GM19240 (cell line): Measurements from ENCODE around the gene SPATA31C1.
"Not testable (repeated sequence)": the region's sequence is repeated elsewhere in the genome, so short reads cannot be mapped to it uniquely, and the experiment has no call there.

Experiments
- DNase-seq: peaks from one replicate; pipeline ENCODE4 v3.0.0; 2011; ENCODE audit warnings: low spot score; ENCODE audit not compliant: insufficient read length

Gene SPATA31C1

DNA sequence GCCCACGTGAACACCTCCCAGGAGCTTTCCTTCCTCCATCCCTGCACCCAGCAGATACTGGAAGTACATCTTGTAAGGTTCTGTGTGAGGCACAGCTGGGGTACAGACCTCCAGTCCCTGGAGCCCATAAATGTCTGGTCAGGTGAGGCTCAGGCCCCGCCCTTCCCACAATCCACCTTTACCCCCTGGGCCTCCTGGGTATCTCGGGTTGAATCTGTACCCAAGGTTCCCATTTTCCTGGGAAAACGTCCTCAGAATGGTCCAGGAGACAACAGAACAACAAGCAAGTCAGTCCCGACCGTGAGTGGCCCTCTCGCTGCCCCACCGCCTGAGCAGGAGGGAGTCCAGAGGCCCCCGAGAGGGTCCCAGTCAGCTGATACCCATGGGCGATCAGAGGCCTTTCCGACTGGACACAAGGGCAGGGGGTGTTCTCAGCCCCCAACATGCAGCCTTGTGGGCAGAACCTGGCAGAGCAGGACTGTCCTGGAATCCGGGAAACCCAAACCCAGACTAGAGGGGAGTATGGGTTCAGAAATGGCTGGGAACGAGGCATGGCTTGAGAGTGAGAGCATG is 30.7 kb upstream of the SPATA31C1 start:
- DNase-seq, result no peak

DNA sequence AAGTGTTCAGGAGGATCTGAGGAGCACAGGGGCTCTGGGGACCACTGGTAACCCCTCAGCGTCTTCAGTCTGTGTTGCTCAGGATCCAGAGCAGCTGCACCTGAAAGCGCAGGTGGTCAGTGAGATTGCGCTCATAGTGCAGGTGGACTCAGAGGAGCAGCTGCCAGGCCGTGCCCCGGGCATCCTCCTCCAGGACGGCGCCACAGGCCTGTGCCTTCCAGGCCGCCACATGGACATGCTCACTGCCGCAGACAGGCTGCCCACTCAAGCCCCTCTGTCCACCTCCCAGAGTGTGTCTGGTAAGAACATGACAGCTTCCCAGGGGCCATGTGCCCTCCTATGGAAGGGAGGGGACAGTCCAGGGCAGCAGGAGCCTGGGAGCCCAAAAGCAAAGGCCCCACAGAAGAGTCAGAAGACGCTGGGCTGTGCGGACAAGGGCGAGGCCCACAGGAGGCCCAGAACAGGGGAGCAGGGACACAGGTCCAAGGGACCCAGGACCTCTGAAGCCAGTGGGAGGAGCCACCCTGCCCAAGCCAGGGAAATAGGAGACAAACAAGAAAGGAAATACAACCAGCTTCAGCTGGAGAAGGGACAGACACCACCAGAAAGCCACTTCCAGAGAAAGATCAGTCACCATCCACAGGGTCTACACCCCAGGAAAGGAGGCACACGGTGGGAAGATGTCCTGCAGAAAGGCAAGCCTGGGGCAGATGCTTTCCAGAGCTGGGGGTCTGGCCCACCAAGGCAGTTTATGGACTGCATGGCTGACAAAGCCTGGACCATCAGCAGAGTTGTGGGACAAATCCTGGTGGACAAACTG is 29.9 kb upstream of the SPATA31C1 start:
- no peak for DNase-seq

DNA sequence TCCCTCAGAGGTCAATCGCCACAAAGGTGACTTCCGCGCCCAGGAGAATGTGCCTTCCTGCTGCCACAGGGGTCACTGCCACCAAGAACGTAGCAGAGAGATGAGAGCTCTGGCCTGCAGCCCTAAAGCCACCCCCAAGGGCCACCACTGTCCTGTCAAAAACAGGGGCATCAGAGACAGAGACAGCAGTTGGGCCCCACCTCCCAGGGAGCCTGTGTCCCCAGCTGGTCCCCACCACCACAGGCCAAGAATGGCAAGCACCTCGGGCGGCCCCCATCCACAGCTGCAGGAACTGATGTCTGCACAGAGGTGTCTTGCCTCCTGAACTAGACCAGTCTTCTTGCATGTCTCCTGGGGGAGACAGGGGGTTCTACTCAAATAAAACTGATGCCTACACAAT is 29.3 kb upstream of the SPATA31C1 start:
- no peak for DNase-seq

DNA sequence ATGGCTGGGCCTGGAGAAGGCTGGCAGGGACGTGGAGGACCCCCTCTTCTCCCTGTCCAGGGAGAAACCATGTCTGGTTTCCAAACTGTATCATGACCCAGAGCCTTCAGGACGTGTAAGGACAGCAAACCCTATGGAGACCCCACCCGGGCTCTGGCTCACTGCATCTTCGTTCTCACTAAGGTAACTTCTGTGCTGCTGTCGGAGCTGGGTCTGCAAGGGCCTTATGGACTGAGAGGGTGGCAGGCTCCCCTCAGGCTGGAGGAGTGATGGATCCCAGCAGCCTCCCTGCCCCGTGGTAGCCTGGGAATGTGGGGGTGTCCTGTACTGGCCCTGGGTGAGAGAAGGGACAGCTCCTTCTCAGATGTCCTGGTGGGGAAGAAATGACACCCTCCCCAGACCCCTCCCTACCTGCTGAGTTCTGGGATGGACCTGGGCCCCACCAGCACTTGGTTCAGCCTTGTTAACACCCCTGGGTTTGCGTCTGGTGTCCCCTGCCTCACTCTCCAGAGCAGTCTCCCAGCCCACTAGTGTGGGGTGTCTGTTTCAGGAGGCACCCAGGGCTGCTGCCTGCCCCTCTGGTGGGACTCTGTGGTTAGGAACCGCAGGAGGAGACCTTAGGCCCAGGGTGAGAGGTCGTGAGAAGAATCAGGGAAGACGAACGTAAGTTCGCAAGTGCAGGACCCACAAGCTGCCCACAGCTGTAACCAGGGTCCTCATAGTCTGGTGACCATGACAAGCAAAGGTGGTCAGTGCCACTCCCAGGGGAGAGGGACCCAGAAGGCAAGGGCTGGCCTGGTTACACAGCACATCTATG is 28.5 kb upstream of the SPATA31C1 start:
- no peak for DNase-seq

DNA sequence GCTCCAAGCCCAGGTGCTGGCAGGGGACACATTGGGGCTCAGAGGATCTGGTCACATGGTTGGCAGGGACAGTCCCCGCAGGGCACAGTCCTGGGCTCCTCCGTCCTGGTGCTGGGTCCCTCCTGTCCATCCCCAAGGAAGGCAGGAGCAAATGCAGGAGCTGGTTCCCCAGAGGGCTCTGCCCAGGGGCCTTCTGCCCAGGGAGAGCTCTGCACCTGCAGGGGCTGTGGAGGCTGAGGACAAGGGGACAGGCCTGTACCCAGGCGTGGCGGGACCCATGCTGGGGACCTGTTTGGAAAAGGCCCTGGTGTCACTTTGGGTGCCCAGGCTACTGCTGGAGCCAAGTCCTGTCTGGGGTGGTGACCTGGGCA is 27.9 kb upstream of the SPATA31C1 start:
- DNase-seq, result no peak

DNA sequence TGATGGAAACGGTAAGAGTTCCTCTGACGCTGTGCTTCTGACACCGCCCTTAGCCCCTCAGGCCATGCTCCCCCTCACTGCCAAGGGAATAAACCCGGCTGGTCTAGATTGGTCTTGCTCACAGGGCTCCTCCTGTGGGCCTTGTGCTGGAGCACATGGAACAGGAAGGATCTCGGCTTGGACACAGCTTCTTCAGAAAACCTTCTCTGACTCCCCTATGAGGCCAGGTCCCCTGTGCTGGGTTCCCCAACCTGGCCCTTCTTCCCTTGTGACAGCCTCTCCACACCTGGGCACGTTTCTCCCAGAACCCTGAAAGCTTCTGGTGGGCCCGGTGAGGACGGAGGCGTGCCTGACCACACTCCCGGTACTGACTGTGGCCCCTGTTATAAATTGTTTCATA is 26.9 kb upstream of the SPATA31C1 start:
- no peak for DNase-seq

DNA sequence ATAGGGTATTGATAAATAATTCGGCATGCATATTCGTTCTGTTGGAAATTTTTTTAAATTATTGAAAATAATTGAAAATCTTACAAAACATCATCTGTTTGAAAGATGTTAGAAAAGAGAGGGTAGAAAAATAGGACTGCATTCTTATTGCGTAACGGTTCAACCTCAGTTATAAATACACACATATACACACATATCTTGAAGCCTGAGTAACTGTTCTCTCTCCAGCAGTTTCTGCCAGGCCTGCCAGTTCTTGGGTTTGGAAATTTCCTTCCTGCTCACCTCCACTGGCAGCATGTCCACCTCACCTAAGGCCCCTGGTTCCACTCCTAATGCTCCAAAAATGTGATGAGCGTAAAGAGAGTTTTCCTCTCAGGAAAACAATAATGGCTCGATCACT is 26.0 kb upstream of the SPATA31C1 start:
- DNase-seq, result no peak

DNA sequence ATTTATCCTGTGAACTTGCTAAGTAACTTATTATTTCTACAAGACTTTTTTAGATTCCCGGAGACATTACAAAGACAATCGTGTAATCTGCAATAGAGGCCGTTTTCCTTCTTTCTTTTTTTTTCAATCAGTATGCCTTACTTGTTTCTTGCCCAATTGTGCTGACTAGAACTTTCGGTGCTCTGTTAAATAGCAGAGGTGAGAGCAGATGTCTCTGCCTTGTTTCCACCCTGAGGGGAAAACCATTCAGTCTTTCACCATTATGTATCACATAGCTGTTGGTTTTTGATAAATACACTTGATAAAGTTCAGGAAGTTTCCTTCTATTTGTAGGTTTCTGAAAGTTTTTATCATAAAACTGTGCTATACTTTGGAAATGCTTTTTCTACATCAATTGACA is 24.8 kb upstream of the SPATA31C1 start:
- DNase-seq, result no peak

DNA sequence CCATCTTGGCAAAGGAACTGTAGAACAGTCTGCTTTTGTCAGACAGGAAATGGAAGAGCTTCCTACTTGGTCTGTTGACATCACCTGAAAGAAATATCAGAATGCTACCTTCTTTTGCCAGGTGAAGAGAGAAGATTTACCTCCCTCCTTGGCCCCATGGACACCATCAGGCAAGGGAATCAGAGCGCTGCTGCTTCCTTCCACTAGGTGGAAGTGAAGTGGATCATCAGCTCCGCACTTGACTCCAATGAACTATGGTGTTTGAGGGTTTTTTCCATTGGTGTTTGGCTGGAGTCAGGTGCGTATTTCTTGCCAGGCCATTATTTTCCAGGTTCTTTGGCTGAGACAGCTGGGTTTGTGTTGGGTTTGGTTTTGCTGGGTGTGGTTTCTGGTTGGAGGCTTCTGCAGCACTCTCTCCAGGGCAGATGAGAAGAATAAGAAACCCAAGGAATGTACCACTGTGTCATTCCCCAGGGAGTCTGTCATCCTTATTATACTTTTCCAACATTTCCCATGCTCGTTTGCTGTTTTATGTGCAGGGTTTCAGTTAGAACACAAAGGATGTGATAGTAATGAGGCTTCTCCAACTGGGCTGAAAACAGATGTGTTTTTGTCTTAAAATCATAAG is 22.6 kb upstream of the SPATA31C1 start:
- DNase-seq, result no peak

DNA sequence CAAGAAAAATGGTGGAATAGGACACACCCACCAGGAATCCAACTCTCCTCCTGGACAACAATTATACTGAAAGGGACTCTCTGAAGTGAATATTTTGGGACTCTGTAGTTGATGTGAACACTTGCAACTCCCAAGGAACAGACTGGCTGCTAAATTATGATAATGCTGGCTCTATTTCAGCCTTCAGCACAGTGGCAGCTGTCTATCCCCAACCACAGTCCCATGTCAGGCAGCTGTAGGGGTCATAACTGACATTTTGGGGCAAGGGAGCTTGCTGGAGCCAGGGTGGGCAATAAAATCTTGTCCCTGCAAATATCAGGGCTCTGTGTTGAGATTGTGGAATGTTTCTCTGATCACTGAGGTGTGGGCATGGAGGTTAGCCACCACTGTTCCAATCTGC is 20.9 kb upstream of the SPATA31C1 start:
- DNase-seq, result no peak

DNA sequence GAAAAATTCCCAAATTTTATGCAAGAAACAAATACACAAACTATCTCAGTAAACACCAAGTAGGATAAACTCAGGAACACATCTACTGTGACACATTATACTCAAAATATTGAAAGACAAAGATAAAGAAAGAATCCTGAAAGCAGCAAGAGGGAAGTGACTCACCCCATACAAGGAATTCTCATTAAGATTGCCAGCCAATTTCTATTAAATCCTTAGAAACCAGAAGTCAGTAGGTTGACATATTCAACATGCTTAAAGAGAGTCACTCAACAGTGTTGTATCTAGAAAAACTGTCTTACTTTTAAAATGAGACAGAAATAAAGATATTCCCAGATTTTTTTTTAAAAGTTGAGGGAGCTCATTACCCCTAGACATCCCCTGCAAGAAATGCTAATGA is 19.6 kb upstream of the SPATA31C1 start:
- no peak for DNase-seq

DNA sequence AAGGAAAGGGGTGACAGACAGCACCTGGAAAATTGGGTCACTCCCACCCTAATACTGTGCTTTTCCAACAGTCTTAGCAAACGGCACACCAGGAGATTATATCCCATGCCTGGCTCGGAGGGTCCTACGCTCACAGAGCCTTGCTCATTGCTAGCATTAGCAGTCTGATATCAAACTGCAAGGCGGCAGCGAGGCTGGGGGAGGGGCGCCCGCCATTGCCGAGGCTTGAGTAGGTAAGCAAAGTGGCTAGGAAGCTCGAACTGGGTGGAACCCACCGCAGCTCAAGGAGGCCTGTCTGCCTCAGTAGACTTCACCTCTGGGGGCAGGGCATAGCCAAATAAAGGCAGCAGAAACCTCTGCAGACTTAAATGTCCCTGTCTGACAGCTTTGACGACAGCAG is 15.4 kb upstream of the SPATA31C1 start:
- DNase-seq, result not testable (repeated sequence)

DNA sequence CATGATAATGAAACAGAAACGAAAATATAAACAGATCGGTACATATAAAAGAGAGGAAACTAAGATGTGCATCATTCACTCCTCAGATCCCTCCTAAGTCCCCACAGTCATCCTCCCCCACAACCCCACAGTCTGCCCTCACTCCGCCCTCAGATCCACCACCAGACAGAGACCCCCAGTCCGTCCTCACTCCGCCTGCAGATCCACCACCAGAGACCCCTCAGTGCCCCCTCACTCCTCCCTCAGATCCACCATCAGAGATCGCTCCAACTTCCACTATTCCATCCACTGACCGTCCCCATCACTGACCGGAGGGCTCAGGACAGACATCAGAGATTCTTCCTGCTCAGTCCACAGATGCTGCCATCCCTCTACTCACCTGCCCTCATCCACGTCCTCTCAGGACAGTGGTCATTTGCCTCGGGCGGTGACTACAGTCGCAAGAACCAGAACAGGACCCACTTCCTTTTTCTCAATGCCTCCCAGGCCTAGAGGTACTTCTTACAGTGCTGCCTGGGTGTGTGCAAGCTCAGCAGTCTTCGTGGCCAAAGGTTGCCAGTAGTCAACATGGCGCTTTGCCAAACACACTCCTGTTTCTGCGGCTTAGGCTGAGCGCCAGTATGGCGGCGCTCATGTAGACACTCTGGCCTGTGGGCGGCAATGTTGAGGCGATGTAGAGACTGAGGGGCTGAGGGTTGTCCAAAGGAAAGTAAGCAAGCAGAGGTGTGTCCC is 8.3 kb upstream of the SPATA31C1 start:
- no peak for DNase-seq

DNA sequence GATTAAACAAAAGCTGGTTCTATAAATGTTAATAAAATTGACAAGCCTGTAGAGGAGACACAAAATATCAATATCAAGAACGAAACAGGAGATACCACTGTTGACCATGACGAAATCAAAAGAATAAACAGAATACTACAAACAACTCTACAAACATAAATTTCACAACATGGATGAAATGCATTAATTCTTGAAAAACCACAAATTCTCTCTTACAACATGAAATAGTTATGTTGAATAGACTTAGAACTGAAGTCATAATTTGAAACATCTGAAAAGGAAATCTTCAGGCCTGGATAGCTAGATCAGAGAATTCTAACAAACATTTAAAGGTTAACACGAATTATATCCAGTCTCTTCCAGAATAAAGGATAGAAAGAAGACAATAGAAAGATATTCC is 6.9 kb upstream of the SPATA31C1 start:
- no peak for DNase-seq

DNA sequence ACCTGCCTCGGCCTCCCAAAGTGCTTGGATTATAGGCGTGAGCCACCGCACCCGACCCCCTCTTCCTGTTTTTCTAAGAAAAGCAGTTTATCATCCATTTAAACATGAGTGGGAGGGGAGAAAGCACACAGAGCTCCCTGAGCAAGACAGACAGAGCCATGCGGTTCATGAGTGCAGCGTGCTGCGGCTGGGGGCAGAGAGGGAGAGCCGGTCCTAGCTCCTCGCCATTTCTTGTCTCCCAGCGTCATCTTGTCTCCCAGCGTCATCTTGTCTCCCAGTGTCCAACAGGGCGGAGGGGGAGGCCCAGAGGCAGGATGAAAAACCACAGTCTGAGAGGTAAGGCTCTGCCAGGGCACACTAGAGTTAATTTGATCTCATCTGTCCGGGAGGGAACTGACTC is 1.3 kb downstream of the SPATA31C1 start:
- DNase-seq, result not testable (repeated sequence)

DNA sequence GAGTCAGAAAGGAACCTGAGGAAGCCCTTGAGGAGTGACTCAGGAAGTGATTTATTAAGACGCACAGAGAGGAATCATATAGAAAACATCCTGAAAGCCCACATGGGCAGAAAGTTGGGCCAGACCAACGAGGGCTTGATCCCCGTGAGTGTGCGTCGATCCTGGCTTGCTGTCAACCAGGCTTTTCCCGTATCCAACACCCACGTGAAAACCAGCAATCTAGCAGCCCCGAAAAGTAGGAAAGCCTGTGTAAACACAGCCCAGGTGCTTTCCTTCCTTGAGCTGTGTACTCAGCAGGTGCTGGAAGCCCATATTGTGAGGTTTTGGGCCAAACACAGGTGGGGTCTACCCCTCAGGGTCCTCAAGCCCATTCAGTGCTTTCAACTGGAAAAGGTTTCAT is 3.8 kb downstream of the SPATA31C1 start:
- not testable (repeated sequence) for DNase-seq

DNA sequence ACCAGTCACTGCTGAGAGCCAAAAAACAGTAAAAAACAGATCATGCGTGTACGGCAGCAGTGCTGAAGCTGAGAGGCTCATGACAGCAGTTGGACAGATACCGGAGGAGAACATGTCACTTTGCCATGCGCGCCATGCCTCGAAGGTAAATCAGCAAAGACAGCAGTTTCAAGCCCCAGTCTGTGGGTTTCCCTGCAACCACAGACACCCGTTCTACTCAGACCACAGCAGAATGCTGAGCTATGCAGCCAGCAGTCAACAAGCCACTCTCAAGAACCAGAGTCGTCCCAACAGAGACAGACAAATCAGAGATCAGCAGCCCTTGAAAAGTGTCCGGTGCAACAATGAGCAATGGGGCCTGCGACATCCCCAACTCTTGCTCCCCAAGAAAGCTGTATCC is 5.2 kb downstream of the SPATA31C1 start:
- DNase-seq, result not testable (repeated sequence)

DNA sequence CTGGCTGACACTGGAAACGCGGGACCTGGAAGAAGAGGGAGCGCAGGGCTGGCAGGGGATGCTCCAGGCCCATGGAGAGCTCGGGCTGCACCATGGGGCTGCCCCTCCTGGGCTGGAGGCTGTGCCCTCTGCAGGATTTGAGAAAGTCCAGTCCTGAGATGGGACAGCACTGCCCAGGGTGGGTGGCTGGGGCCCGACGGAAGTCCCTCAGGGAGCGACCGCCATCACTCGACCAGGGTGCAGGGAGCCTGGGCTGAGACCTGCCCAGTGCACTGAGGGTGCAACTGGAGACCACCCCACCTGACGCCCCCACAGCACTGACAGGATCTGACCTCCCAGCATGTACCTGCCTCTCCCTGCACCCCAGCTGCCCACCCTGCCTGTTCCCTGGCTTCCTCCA is 7.1 kb downstream of the SPATA31C1 start:
- not testable (repeated sequence) for DNase-seq

DNA sequence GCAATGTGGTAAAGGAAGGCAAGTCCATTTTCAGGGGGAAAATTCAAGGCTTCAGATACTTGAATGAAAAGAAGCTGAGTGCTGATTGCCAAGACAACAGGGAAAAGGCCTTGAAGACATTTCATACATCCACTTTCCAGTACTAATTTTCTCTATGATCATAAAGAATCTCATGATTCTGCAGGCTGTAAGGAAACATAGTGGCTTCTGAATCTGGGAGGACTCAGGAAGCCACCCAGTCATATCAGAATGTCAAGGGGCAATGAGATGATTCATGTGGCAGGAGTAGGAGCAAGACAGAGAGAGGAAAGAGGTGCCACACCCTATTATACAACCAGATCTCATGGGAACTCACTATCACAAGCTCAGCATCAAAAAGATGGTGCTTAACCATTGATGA is 11.4 kb downstream of the SPATA31C1 start:
- not testable (repeated sequence) for DNase-seq

DNA sequence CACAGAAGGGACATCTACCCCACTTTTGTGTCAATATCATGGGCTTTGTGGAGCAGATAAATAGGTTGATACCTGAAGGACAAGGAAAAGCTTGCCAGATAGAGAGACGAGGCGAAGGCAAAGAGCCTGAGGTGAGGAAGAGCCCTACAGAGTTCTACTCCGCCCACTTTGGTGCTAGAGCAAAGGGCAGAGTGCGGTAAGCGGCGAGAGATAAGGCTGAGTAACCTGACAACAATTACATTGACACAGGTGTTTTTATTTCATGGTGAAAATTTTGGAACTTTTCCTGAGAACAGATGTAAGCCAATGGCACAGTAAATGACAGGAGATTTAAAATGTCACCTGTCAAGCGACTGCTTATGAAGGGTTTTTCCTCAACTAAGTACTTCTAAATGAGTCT is 16.7 kb downstream of the SPATA31C1 start:
- DNase-seq, result not testable (repeated sequence)

DNA sequence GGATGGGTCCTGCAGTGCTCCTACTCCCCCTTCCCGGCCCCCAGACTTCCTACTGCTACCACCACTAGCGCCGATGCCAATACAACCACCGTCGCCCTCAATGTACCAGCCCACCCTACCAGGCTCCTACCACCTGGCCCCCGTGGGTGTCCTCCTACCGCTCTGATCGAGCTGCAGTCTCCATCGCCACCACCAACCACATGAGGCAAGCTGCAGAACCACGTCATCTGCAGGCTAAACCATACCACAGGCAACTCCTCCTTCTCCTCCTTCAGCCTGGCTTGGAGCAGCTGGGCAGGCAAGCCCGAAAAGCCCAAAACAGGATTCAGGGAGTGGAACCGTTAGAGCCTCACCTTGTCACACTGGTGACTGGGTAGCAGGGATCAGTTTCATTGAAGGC is 19.6 kb downstream of the SPATA31C1 start:
- DNase-seq, result not testable (repeated sequence)
